HG03521 (cell line): ENCODE results near the gene CHD1L.
"Not testable (repeated sequence)": the region's sequence is repeated elsewhere in the genome, so short reads cannot be mapped to it uniquely, and the experiment has no call there.

Experiments used
- ATAC-seq: cut with Tn5 transposase; IDR thresholded peaks from one replicate; pipeline ENCODE4 v1.9.1; 2021; ENCODE audit warnings: mild to moderate bottlenecking, moderate library complexity; ENCODE audit not compliant: unreplicated experiment

The CHD1L gene

GRCh38 chr1:147231032-147231431 lies 11.5 kb upstream of the CHD1L start:
- ATAC-seq: not testable (repeated sequence)

GRCh38 chr1:147233903-147234302 lies 8.6 kb upstream of the CHD1L start:
- ATAC-seq: not testable (repeated sequence)

GRCh38 chr1:147235822-147236221 lies 6.7 kb upstream of the CHD1L start:
- no peak for ATAC-seq

GRCh38 chr1:147236448-147236847 lies 6.0 kb upstream of the CHD1L start:
- no peak for ATAC-seq

- ATAC-seq: no peak
Observed at GRCh38 chr1:147236959-147237791, 5.3 kb upstream of the CHD1L start.

GRCh38 chr1:147238053-147238902 lies 4.2 kb upstream of the CHD1L start:
- no peak for ATAC-seq

GRCh38 chr1:147238925-147239820 lies 3.3 kb upstream of the CHD1L start:
- ATAC-seq: no peak

GRCh38 chr1:147240131-147240721 lies 2.3 kb upstream of the CHD1L start:
- ATAC-seq: not testable (repeated sequence)

- no peak for ATAC-seq
Observed at GRCh38 chr1:147241934-147242448, 493 bp upstream of the CHD1L start.

- peak; percentile 10 for ATAC-seq
Observed at GRCh38 chr1:147243228-147243685, 773 bp downstream of the CHD1L start.

- no peak for ATAC-seq
Observed at GRCh38 chr1:147243841-147244240, 1.4 kb downstream of the CHD1L start.

GRCh38 chr1:147245129-147245528 lies 2.6 kb downstream of the CHD1L start:
- no peak for ATAC-seq

GRCh38 chr1:147245586-147246021 lies 3.1 kb downstream of the CHD1L start:
- ATAC-seq: no peak

- ATAC-seq: no peak
Observed at GRCh38 chr1:147246044-147246690, 3.7 kb downstream of the CHD1L start.

- no peak for ATAC-seq
Observed at GRCh38 chr1:147246910-147247655, 4.6 kb downstream of the CHD1L start.

- ATAC-seq: no peak
Observed at GRCh38 chr1:147247656-147248238, 5.3 kb downstream of the CHD1L start.

GRCh38 chr1:147252540-147252939 lies 10.1 kb downstream of the CHD1L start:
- no peak for ATAC-seq

GRCh38 chr1:147260956-147261355 lies 18.5 kb downstream of the CHD1L start:
- ATAC-seq: no peak
